ENCODE results near the gene RIPOR1. TPM values are rescaled to one million over a fixed set of nuclear protein-coding genes. Genes with fewer than 3 reads are reported as not detected.

RIPOR1 gene
- total RNA-seq, 1 experiment from 2014 or later = 59.0 TPM

- H3K36me3 Mint-ChIP-seq (ENCODE audit: insufficient read depth, unreplicated experiment) = peaks cover 7% of the 10 kb centered on the region
- peaks cover 12% of the 10 kb centered on the region for H3K27me3 Mint-ChIP-seq (ENCODE audit: unreplicated experiment)
- TF ChIP-seq CTCF (IDR thresholded peaks at IDR 0.05; ENCODE audit: unreplicated experiment) = no peak
- H3K9me3 Mint-ChIP-seq (ENCODE audit: low read depth, unreplicated experiment) = no peaks in the 10 kb centered on the region
- CTCF ChIA-PET = interaction anchor here (1.5 kb wide), 1 partner anchor 22 kb away, joined by 3 read pairs; no protein-coding TSS in a partner anchor
- no peak for DNase-seq
- no peak overlapping the region for H3K4me3 Mint-ChIP-seq (ENCODE audit: low read depth, unreplicated experiment)
- BruUV-seq (replicated peaks) = no TSS peak
- H3K27ac Mint-ChIP-seq (ENCODE audit: unreplicated experiment) = no peak overlapping the region
- intact Hi-C loops (cut with micrococcal nuclease; ENCODE audit: unreplicated experiment) = no loop called here
- H3K4me1 Mint-ChIP-seq (ENCODE audit: low read depth, unreplicated experiment) = peaks cover 8% of the 10 kb centered on the region
These were observed 12.1 kb upstream of the RIPOR1 start for GRCh38 chr16:67516296-67517154.

DNA sequence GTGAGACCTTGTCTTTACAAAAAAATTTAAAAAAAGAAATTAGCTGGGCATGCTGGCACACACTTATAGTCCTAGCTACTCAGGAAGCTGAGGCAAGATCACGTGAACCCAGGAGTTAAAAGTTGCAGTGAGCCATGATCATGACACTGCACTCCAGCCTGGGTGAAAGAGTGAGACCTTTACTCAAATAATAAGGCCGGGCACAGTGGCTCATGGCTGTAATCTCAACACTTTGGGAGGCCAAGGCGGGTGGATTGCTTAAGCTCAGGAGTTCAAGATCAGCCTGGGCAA, 11.5 kb upstream of the RIPOR1 start:
- Mint-ChIP-seq H3K4me1 (ENCODE audit: low read depth, unreplicated experiment) (peaks cover 8% of the 10 kb centered on the region), H3K27me3 (ENCODE audit: unreplicated experiment) (peaks cover 12% of the 10 kb centered on the region), H3K36me3 (ENCODE audit: insufficient read depth, unreplicated experiment) (peaks cover 7% of the 10 kb centered on the region), H3K27ac (ENCODE audit: unreplicated experiment) (no peak overlapping the region), H3K4me3 (ENCODE audit: low read depth, unreplicated experiment) (no peak overlapping the region), H3K9me3 (ENCODE audit: low read depth, unreplicated experiment) (no peaks in the 10 kb centered on the region)
- no peak for TF ChIP-seq CTCF (IDR thresholded peaks at IDR 0.05; ENCODE audit: unreplicated experiment)
- CTCF ChIA-PET = no interaction called here
- no TSS peak for BruUV-seq (replicated peaks)
- intact Hi-C loops (cut with micrococcal nuclease; ENCODE audit: unreplicated experiment) = no loop called here
- no peak for DNase-seq

DNA sequence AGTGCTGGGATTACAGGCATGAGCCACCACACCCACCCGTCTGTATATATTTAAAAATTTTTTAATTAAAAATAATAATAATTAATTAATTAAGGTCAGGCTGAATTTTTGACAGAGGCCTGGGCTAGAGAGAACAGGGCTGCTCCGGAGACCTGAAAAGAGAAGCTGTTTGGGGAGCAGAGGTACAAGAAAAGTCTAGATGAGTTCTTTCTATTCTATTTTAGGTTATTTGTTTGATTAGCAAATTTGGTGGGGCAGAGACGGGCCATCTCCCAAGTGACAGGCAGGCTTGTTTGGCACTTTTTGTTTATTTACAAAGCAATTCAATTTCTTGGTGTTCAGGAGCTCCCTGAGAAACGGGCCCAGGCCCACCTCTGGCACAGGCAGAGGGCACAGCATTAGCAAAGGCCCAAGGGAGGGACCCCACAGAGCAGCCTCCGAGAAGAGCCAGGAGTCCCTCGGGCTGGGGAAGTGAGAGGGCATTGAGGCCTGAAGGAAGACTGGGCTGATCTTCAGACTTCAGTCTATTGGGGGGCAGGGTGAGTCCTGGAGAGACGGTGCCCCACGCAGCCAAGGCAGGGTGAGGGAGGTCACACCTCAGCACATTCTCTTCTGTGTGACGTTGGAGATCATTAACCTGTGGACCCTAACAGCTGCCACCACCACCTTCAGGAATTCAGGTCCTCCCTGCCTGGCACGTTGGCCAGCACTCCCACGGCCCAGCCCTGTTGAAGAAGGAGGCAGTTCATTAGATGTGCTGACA, 10.8 kb upstream of the RIPOR1 start:
- H3K27ac Mint-ChIP-seq (ENCODE audit: unreplicated experiment) = no peak overlapping the region
- intact Hi-C loops (cut with micrococcal nuclease; ENCODE audit: unreplicated experiment) = no loop called here
- TF ChIP-seq CTCF (IDR thresholded peaks at IDR 0.05; ENCODE audit: unreplicated experiment) = no peak
- no peak overlapping the region for H3K4me3 Mint-ChIP-seq (ENCODE audit: low read depth, unreplicated experiment)
- peaks cover 12% of the 10 kb centered on the region for H3K27me3 Mint-ChIP-seq (ENCODE audit: unreplicated experiment)
- H3K9me3 Mint-ChIP-seq (ENCODE audit: low read depth, unreplicated experiment) = no peaks in the 10 kb centered on the region
- CTCF ChIA-PET = no interaction called here
- peaks cover 7% of the 10 kb centered on the region for H3K36me3 Mint-ChIP-seq (ENCODE audit: insufficient read depth, unreplicated experiment)
- no TSS peak for BruUV-seq (replicated peaks)
- DNase-seq = no peak
- peaks cover 8% of the 10 kb centered on the region for H3K4me1 Mint-ChIP-seq (ENCODE audit: low read depth, unreplicated experiment)

DNA sequence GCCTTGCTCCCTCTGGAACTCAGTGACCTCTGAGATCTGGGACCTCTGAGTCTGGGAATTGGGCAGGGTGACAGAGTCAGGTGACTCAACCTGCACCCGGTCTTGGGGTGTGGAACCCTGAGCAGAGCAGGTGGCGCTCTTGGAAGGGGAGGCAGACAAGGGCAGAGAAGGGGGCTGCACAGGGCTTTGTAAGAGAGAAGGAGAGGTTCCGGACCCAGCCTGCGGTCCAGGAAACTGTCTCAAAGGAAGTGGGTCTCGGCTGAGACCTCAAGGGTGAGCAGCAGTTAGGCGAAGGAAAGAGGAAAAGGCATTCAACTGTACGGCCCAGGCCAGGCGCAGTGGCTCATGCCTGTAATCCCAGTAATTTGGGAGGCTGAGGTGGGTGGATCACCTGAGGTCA, 10.0 kb upstream of the RIPOR1 start:
- no peak overlapping the region for H3K27ac Mint-ChIP-seq (ENCODE audit: unreplicated experiment)
- peaks cover 8% of the 10 kb centered on the region for H3K4me1 Mint-ChIP-seq (ENCODE audit: low read depth, unreplicated experiment)
- H3K9me3 Mint-ChIP-seq (ENCODE audit: low read depth, unreplicated experiment) = no peaks in the 10 kb centered on the region
- BruUV-seq (replicated peaks) = no TSS peak
- CTCF ChIA-PET = no interaction called here
- H3K27me3 Mint-ChIP-seq (ENCODE audit: unreplicated experiment) = peaks cover 12% of the 10 kb centered on the region
- TF ChIP-seq CTCF (IDR thresholded peaks at IDR 0.05; ENCODE audit: unreplicated experiment) = no peak
- no peak for DNase-seq
- H3K4me3 Mint-ChIP-seq (ENCODE audit: low read depth, unreplicated experiment) = no peak overlapping the region
- intact Hi-C loops (cut with micrococcal nuclease; ENCODE audit: unreplicated experiment) = no loop called here
- peaks cover 7% of the 10 kb centered on the region for H3K36me3 Mint-ChIP-seq (ENCODE audit: insufficient read depth, unreplicated experiment)

Measured in Calu3 (cell line).